ENCODE results near the gene FGGY.
"Not testable (repeated sequence)": the region's sequence is repeated elsewhere in the genome, so short reads cannot be mapped to it uniquely, and the experiment has no call there.

- TF ChIP-seq CTCF (IDR thresholded peaks at IDR 0.05; ENCODE audit: insufficient read depth, low read length, poor library complexity, severe bottlenecking); EZH2phosphoT487 (conservative IDR thresholded peaks at IDR 0.05; ENCODE audit: low read length): not testable (repeated sequence)
Measured at GRCh38 chr1:59610499-59610898, 313.6 kb downstream of the FGGY start.
